Subcutaneous adipose tissue (tissue), 4 donors: ENCODE data around the gene CCR7. TPM values are rescaled to one million over a fixed set of nuclear protein-coding genes. Genes with fewer than 3 reads are reported as not detected.

Source experiments
- total RNA-seq, 4 donors: library from RNA; depleted of rRNA; stranded (reverse); fragments of >200 nt; gene quantifications; one replicate each; pipeline ENCODE4 v1.1.0, GENCODE V29; 2016
- TF ChIP-seq, protein P1 (sequence below): fragments of 450-650 bp; IDR thresholded peaks from one replicate; pipeline ENCODE4 v1.5.1; 2016; ENCODE audit warnings: low read depth, mild to moderate bottlenecking, control low read depth, antibody characterized with exemption, moderate library complexity

Gene CCR7
- 1 to 10 TPM in 1 of 4 donors, under 1 TPM in 2, not detected in 1; 0.22 to 1.9 (median 0.65) TPM for total RNA-seq

DNA sequence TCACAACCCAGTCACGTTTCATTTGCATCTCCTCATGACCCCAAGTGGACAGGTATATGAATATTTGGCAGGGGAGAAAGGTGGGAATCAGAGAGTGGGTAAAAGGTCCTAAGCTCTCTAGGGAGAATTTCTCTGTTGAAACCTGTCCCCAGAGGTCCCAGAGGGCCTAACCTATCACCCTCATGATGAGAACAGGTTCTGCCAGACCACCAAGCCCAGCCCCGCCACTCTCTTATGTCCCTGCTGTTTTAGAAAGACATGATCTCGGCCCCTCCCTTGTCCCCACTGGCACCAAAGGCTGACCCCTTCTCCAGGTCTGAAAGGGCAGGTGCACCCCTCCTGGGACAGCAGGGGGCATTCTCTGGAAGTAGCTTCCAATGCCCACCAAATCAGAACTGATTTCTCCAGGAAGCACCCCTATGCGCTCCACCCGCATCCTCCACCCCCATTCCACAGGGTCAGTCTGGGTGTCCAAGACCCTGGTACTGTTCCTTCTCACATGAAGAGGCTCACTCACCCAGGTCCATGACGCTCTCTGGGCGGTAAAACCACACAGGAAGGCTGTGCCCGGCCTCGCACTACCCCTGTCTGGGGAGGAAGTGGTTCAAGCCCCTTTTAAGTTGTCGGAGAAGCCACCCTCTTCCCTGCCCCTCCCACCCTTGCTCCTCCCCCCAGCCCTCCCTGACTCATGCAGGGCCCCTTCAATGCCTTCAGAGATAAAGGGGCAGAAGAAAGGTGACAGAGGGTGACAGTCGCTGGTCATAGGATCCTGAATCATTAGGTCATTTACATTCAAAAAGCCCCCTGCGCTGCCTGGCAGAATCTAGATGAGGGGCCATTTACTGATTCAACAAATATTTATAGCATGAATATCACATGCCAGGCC is at the start of gene CCR7:
Gene CCR7 (minus strand): TSS at position 590 of the 886 bp plus-strand sequence. CDS start 63 bp downstream, at position 527.
- TF ChIP-seq, protein P1, sequence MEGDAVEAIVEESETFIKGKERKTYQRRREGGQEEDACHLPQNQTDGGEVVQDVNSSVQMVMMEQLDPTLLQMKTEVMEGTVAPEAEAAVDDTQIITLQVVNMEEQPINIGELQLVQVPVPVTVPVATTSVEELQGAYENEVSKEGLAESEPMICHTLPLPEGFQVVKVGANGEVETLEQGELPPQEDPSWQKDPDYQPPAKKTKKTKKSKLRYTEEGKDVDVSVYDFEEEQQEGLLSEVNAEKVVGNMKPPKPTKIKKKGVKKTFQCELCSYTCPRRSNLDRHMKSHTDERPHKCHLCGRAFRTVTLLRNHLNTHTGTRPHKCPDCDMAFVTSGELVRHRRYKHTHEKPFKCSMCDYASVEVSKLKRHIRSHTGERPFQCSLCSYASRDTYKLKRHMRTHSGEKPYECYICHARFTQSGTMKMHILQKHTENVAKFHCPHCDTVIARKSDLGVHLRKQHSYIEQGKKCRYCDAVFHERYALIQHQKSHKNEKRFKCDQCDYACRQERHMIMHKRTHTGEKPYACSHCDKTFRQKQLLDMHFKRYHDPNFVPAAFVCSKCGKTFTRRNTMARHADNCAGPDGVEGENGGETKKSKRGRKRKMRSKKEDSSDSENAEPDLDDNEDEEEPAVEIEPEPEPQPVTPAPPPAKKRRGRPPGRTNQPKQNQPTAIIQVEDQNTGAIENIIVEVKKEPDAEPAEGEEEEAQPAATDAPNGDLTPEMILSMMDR = no peak

DNA sequence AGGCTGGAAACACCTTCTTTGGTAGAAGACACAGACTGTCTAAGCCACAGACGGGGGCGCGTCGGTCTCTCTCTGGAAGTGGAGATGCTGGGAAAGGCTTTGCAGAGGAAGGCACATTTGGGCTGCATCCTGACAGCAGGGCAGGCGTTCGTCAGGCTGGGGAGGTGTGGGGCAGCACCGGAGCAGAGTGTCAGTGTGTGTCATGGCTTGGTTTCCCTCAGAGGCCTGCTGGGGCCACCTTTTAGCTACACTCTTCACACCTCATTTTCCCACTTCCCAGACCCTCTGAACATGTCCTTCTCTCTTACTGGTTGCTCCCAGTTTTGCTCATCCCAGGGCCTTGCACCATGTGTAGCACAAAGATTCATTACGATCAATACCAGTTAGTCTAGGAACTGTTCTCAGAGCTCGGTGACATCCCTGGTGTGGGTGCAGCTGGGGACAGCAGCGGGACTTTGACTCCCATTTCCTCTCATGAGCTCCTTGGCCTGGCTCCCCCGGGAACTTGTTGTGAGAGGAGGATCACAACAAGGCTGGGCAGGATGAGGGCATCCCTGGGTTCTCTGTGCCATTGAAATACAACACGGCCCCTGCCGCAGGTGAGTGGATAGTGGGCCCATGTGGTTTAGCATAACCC is 49.3 kb upstream of the CCR7 start:
- TF ChIP-seq, protein P1 = no peak

DNA sequence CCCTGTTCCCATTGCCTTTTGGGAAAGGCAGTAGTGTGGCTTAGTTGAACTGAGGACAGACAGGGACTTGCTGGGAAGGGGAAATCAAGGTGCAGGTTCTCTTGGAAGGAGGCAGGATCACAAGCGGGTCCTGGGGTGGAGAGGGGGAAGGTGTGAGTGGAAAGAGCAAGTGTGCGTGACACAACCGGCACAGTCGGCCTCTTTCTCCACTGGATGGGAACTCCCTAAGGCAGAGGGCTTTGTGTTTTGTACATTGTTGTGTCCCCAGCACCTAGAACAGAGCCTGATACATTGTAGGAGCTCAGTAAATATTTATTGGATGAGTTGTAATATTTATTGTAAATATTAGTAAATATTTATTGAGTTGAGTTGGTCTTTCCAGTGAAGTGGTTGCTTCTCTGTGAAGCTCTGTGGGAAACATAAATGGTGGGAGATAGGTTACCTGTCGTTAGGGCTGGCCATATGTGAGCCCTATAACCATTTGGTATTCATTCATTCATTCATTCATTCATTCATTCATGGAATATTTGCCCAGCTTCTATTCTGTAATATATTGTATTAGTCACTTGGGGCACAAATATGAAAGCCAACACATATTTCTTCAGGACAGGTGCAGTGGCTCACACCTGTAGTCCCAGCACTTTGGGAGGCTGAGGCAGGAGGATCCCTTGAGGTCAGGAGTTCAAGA is 48.3 kb upstream of the CCR7 start:
- TF ChIP-seq, protein P1 = no peak

- TF ChIP-seq, protein P1 = no peak
Measured at GRCh38 chr17:40612599-40613244, 47.5 kb upstream of the CCR7 start.

DNA sequence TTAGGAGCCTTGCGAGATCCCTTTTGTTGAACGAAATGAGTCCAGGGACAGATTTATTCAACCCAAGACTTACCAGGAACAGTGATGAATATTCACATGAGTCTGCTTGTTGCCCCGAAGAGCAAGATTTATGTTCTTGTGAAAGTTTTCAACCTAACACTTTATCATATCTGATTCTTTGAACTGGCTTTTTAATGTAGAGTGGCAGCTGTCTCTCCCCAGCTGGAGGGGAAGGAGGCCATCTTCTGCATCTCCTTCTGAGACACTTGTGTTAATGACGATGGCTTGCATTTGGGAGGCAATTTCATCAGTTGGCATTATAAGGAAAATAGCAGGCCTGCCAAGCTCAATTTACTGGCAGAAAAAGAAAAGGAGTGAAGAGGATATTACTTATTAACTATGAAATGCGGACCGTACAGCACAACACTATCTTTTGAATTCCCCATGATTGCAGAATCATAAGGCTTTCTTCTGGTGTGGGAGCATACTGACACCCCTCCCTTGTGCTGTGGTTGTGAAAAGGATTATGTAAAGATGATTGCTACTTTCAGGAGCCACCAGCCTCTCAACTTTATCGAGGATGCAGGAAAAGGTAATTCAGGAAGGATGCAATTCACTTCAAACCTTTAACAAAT is 46.7 kb upstream of the CCR7 start:
- TF ChIP-seq, protein P1 = no peak

DNA sequence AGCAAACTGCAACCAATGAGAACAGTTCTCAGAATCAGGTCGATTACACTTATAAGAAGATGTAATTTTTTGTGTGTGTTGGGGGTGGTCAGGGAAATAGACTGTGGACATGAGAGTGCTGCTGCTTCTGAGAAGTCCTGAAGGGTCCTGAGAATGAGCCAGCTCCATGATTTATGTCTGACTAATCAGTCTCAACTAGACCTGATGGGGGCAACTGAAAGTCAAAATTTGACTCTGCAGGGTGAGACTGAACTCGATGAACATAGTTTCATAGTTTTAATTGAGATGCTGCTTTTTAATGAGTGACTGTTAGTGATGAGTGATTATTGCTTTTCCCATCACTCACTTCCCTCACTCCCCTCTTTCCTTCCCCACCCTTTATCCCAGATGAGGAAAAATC is 45.1 kb upstream of the CCR7 start:
- TF ChIP-seq, protein P1 = no peak
